ENCODE data around the gene RABGEF1. TPM values are rescaled to one million over a fixed set of nuclear protein-coding genes. Genes with fewer than 3 reads are reported as not detected.

The RABGEF1 gene
- total RNA-seq, 1 donor from 2014 or later: 19.2 TPM

DNA sequence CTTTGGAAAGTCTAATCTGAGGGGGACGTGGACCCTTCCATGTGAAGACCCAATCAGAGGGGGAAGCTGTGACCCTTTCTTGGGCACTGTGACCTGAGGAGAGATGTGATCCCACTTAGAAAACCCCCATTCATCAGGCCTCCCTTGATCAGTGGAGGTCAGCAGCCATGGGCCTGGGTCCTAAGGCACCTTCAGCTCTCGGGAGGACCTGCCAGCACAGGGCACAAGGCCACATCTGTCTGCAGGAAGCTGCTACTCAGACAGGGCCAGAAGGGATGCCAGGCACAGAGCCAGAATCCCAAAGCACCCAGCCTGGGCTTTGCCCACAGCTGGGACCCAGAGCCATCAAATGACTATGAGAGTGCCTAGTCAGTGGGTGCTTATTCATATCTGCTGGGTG is 14.7 kb upstream of the RABGEF1 start:
- H3K4me3 ChIP-seq (ENCODE audit: low read depth, low read length): no peak overlapping the region
- TF ChIP-seq, protein P1, sequence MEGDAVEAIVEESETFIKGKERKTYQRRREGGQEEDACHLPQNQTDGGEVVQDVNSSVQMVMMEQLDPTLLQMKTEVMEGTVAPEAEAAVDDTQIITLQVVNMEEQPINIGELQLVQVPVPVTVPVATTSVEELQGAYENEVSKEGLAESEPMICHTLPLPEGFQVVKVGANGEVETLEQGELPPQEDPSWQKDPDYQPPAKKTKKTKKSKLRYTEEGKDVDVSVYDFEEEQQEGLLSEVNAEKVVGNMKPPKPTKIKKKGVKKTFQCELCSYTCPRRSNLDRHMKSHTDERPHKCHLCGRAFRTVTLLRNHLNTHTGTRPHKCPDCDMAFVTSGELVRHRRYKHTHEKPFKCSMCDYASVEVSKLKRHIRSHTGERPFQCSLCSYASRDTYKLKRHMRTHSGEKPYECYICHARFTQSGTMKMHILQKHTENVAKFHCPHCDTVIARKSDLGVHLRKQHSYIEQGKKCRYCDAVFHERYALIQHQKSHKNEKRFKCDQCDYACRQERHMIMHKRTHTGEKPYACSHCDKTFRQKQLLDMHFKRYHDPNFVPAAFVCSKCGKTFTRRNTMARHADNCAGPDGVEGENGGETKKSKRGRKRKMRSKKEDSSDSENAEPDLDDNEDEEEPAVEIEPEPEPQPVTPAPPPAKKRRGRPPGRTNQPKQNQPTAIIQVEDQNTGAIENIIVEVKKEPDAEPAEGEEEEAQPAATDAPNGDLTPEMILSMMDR (conservative IDR thresholded peaks at IDR 0.05; ENCODE audit: low read depth, low read length): no peak
- DNase-seq (ENCODE audit: low read depth): no peak

DNA sequence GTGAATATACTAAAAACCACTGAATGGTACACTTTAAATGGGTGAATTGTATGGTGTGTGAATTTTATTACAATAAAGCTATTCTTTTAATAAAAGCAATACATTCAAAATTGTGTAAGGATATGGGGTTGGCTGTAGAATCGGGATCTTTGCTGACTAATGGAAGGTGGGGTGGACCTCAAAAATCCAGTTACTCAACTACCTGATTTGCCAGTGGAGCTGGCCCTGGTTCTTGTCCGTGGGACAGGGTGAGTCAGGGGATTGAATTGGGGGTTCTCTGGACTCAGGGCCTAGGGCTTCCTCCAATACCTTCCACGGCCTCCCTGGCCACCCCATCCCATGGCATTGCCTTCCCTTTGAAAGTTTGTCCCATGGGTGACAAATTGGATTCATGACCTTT is 13.5 kb upstream of the RABGEF1 start:
- TF ChIP-seq, protein P1 (conservative IDR thresholded peaks at IDR 0.05; ENCODE audit: low read depth, low read length): no peak
- no peak for DNase-seq (ENCODE audit: low read depth)
- no peak overlapping the region for H3K4me3 ChIP-seq (ENCODE audit: low read depth, low read length)

DNA sequence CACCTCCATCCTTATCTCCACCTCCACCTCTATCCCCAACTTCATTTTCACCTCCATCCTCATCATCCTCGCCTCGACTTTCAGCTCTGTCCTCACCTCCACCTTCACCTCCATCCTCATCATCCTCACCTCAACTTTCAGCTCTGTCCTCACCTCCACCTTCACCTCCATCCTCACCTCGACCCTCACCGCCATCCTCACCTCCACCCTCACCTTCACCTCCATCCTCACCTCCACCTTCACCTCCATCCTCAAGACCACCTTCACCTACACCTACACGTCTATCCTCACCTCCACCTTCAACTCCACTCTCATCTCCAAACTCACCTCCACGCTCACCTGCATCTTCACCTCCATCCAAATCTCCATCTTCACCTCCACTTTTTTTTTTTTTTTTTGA is 12.0 kb upstream of the RABGEF1 start:
- DNase-seq (ENCODE audit: low read depth): no peak
- TF ChIP-seq, protein P1 (conservative IDR thresholded peaks at IDR 0.05; ENCODE audit: low read depth, low read length): no peak
- no peak overlapping the region for H3K4me3 ChIP-seq (ENCODE audit: low read depth, low read length)

DNA sequence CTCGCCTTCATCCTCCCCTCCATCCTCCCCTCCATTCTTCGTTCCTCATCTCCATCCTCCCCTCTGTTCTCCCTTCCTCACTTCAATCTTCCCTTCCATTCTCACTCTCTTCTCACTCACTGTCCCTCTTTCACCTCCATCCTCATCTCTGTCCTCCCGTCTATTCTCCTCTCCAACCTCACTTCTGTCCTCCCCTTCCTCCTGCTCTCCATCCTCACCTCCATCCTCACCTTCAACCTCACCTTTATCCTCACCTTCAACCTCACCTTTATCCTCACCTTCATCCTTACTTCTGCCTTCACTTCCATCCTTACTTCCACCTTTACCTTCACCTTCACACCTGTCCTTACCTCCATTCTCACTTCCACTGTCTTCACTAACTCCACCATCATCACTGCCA is 11.3 kb upstream of the RABGEF1 start:
- no peak overlapping the region for H3K4me3 ChIP-seq (ENCODE audit: low read depth, low read length)
- no peak for DNase-seq (ENCODE audit: low read depth)
- TF ChIP-seq, protein P1 (conservative IDR thresholded peaks at IDR 0.05; ENCODE audit: low read depth, low read length): no peak

DNA sequence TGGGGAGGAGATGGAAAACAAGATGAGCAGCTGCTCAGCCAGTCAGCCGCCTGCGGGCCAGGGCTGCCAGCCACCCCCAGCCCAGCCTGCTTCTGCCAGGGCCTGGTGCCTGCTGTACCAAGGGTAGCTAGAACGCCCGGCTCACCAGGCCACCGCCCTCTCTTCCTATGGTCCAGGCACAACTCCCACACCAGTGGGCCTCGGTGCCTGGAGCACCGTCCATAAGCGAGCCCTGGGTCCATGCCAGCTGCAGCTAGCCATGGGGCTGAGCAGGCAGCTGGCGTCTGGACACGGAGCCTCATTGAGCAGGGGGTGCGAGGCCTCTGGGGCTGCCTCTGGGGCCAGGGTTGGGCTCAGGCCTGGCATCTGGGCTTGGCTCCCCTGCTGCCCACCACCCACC is 8.5 kb upstream of the RABGEF1 start:
- no peak for DNase-seq (ENCODE audit: low read depth)
- H3K4me3 ChIP-seq (ENCODE audit: low read depth, low read length): no peak overlapping the region
- TF ChIP-seq, protein P1 (conservative IDR thresholded peaks at IDR 0.05; ENCODE audit: low read depth, low read length): no peak

DNA sequence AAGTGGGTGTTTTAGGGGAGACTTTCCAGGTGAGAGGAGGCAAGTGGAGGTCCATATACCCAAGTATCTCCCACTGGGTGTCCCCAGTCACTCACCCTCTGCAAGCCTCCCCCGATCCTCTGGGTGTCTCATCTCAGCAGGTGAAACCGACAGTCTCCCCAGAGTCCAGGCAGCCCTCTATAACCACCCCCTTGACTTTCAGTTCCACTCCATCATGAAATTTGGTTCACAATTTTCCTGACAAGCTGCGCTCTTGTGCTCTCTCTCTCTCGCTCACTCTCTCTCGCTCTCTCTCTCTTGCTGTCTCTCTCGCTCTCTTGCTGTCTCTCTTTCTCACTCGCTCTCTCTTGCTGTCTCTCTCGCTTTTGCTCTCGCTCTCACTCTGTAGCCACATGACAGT is 8.1 kb upstream of the RABGEF1 start:
- H3K4me3 ChIP-seq (ENCODE audit: low read depth, low read length): no peak overlapping the region
- TF ChIP-seq, protein P1 (conservative IDR thresholded peaks at IDR 0.05; ENCODE audit: low read depth, low read length): no peak
- DNase-seq (ENCODE audit: low read depth): no peak

DNA sequence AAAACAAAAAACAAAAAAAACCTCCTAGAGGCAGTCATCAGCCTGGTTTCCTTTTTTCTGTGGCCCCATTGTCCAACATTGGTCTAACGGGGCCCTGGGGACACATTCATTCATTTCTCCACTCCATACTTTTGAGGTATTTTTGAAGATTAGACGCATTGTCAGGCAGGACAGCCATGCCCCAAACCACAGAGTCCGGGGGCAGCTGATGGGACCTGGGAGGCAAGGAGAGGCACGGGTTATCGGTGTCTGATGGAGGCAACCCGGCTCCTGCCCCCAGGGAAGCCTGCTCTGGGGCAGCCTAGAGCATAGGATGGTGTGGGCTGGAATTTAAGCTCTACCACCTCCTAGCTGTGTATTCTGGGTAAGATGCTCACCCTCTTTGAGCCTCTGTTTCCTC is 6.5 kb upstream of the RABGEF1 start:
- DNase-seq (ENCODE audit: low read depth): no peak
- H3K4me3 ChIP-seq (ENCODE audit: low read depth, low read length): no peak overlapping the region
- TF ChIP-seq, protein P1 (conservative IDR thresholded peaks at IDR 0.05; ENCODE audit: low read depth, low read length): no peak

Data from epithelial cell of proximal tubule (primary cell).